Activated naive CD4-positive, alpha-beta T cell treated with anti-CD3 and anti-CD28 coated beads for 36 hours (primary cell): ENCODE data around the gene SELENOM. TPM values are rescaled to one million over a fixed set of nuclear protein-coding genes. Genes with fewer than 3 reads are reported as not detected.
A peak's percentile ranks its signal among the peaks of the same experiment; 100 is the strongest.
"Not testable (repeated sequence)": the region's sequence is repeated elsewhere in the genome, so short reads cannot be mapped to it uniquely, and the experiment has no call there.

Experiments used
- CTCF ChIA-PET: fragments of 350-600 bp; sonication (Branson Sonifier 250); formaldehyde crosslinking; loops from one replicate; lab custom pipeline; 2021; ENCODE audit warnings: antibody characterized with exemption; lab: Charles Lee
- DNase-seq: peaks from one replicate; pipeline ENCODE4 v3.0.0-alpha.2; 2020
- H3K27ac Mint-ChIP-seq: one replicate; pipeline ENCODE4 v1.8.0; 2021; ENCODE audit warnings: mild to moderate bottlenecking, mixed read lengths
- H3K27me3 Mint-ChIP-seq: one replicate; pipeline ENCODE4 v1.8.0; 2021; ENCODE audit warnings: low read depth, mixed read lengths
- H3K36me3 Mint-ChIP-seq: one replicate; pipeline ENCODE4 v1.8.0; 2021; ENCODE audit warnings: low read depth, mixed read lengths
- H3K4me1 Mint-ChIP-seq: one replicate; pipeline ENCODE4 v1.8.0; 2021; ENCODE audit warnings: low read depth, mixed read lengths
- H3K4me3 Mint-ChIP-seq: one replicate; pipeline ENCODE4 v1.8.0; 2021; ENCODE audit warnings: mild to moderate bottlenecking, moderate library complexity, mixed read lengths
- H3K9me3 Mint-ChIP-seq: one replicate; pipeline ENCODE4 v1.8.0; 2021; ENCODE audit warnings: mixed read lengths
- intact Hi-C: fragments of 100-400 bp; cut with micrococcal nuclease; formaldehyde crosslinking; loops from one replicate; pipeline ENCODE4 v1.15.1; 2023
- total RNA-seq, 2 experiments: library from RNA; stranded (reverse); gene quantifications; one replicate each; pipeline ENCODE4 v1.2.3, GENCODE V29; 2021

The SELENOM gene
- total RNA-seq, 2 experiments from 2014 or later: 9.3 to 11.0 TPM

- Mint-ChIP-seq H3K27me3 (no peaks in the 10 kb centered on the region), H3K36me3 (no peaks in the 10 kb centered on the region), H3K4me3 (no peak overlapping the region), H3K27ac (no peak overlapping the region), H3K9me3 (no peaks in the 10 kb centered on the region), H3K4me1 (no peaks in the 10 kb centered on the region)
- DNase-seq: no peak
- CTCF ChIA-PET: interaction anchor here (0.6 kb wide), 2 partner anchors 139 to 583 kb away, joined by 3 to 5 read pairs; no protein-coding TSS in a partner anchor
- intact Hi-C loops: no loop called here
Observed at GRCh38 chr22:31119026-31119717, 11.8 kb upstream of the SELENOM start.

- H3K4me1 Mint-ChIP-seq: no peaks in the 10 kb centered on the region
- H3K27me3 Mint-ChIP-seq: no peaks in the 10 kb centered on the region
- H3K36me3 Mint-ChIP-seq: no peaks in the 10 kb centered on the region
- no peaks in the 10 kb centered on the region for H3K9me3 Mint-ChIP-seq
- intact Hi-C loops: no loop called here
- CTCF ChIA-PET: interaction anchor here (0.7 kb wide), 1 partner anchor 10 kb away, joined by 4 read pairs; no protein-coding TSS in a partner anchor
- no peak overlapping the region for H3K4me3 Mint-ChIP-seq
- no peak overlapping the region for H3K27ac Mint-ChIP-seq
- no peak for DNase-seq
Observed at GRCh38 chr22:31118046-31118820, 10.9 kb upstream of the SELENOM start.

GRCh38 chr22:31112547-31113091 lies 5.3 kb upstream of the SELENOM start:
- CTCF ChIA-PET, H3K9me3 Mint-ChIP-seq, H3K4me3 Mint-ChIP-seq, DNase-seq, H3K27me3 Mint-ChIP-seq, intact Hi-C loops, H3K36me3 Mint-ChIP-seq, H3K4me1 Mint-ChIP-seq, H3K27ac Mint-ChIP-seq: not testable (repeated sequence)

- no peaks in the 10 kb centered on the region for H3K27me3 Mint-ChIP-seq
- H3K4me3 Mint-ChIP-seq: peak overlapping the region; percentile 89
- DNase-seq: no peak
- no peaks in the 10 kb centered on the region for H3K9me3 Mint-ChIP-seq
- H3K27ac Mint-ChIP-seq: peak overlapping the region; percentile 76
- peaks cover 19% of the 10 kb centered on the region for H3K4me1 Mint-ChIP-seq
- intact Hi-C loops: loop anchor here (1.0 to 5.0 kb wide), 6 partner anchors 39 to 524 kb away; partner anchors contain the start of gene LIMK2
- CTCF ChIA-PET: interaction anchor here (0.7 to 3.7 kb wide), 23 partner anchors 8 to 353 kb away, joined by 3 to 15 read pairs (median 4); partner anchors contain the start of genes LIMK2 and PLA2G3
- no peaks in the 10 kb centered on the region for H3K36me3 Mint-ChIP-seq
Observed at GRCh38 chr22:31107894-31108218, 488 bp upstream of the SELENOM start.

GRCh38 chr22:31106731-31107177 lies 614 bp downstream of the SELENOM start:
- CTCF ChIA-PET: interaction anchor here (1.1 to 3.7 kb wide), 2 partner anchors 16 to 206 kb away, joined by 3 to 15 read pairs; no protein-coding TSS in a partner anchor
- intact Hi-C loops: loop anchor here (1.0 to 5.0 kb wide), 5 partner anchors 41 to 526 kb away; partner anchors contain the start of gene LIMK2

GRCh38 chr22:31106001-31106571 lies 1.3 kb downstream of the SELENOM start:
- Mint-ChIP-seq H3K9me3 (no peaks in the 10 kb centered on the region), H3K4me3 (peak overlapping the region; percentile 20), H3K27me3 (no peaks in the 10 kb centered on the region), H3K36me3 (no peaks in the 10 kb centered on the region), H3K27ac (no peak overlapping the region), H3K4me1 (peaks cover 19% of the 10 kb centered on the region)
- intact Hi-C loops: loop anchor here (2.0 to 5.0 kb wide), 4 partner anchors 41 to 526 kb away; partner anchors contain the start of gene LIMK2
- CTCF ChIA-PET: no interaction called here
- DNase-seq: no peak

More at GRCh38 chr22:31106731-31107177, 614 bp downstream of the SELENOM start:
- Mint-ChIP-seq H3K27ac (no peak overlapping the region), H3K27me3 (no peaks in the 10 kb centered on the region), H3K9me3 (no peaks in the 10 kb centered on the region), H3K4me3 (peak overlapping the region; percentile 89), H3K4me1 (peaks cover 19% of the 10 kb centered on the region), H3K36me3 (no peaks in the 10 kb centered on the region)
- no peak for DNase-seq

GRCh38 chr22:31105282-31105929 lies 2.0 kb downstream of the SELENOM start:
- no peak for DNase-seq
- Mint-ChIP-seq H3K27ac (no peak overlapping the region), H3K36me3 (no peaks in the 10 kb centered on the region), H3K4me3 (no peak overlapping the region), H3K9me3 (no peaks in the 10 kb centered on the region), H3K27me3 (no peaks in the 10 kb centered on the region), H3K4me1 (peaks cover 19% of the 10 kb centered on the region)
- CTCF ChIA-PET: no interaction called here
- intact Hi-C loops: loop anchor here (5.0 kb wide), 2 partner anchors 42 to 527 kb away; no protein-coding TSS in a partner anchor

GRCh38 chr22:31104869-31105268 lies 2.5 kb downstream of the SELENOM start:
- Mint-ChIP-seq H3K9me3 (no peaks in the 10 kb centered on the region), H3K27me3 (no peaks in the 10 kb centered on the region), H3K4me3 (no peak overlapping the region), H3K4me1 (peaks cover 19% of the 10 kb centered on the region), H3K27ac (no peak overlapping the region), H3K36me3 (no peaks in the 10 kb centered on the region)
- intact Hi-C loops: loop anchor here (5.0 kb wide), 2 partner anchors 42 to 527 kb away; no protein-coding TSS in a partner anchor
- CTCF ChIA-PET: interaction anchor here (0.9 kb wide), 1 partner anchor 168 kb away, joined by 3 read pairs; no protein-coding TSS in a partner anchor
- no peak for DNase-seq

GRCh38 chr22:31103899-31104694 lies 3.3 kb downstream of the SELENOM start:
- Mint-ChIP-seq H3K4me1 (peaks cover 19% of the 10 kb centered on the region), H3K27me3 (no peaks in the 10 kb centered on the region), H3K4me3 (no peak overlapping the region), H3K27ac (no peak overlapping the region), H3K36me3 (no peaks in the 10 kb centered on the region), H3K9me3 (no peaks in the 10 kb centered on the region)
- CTCF ChIA-PET: interaction anchor here (0.9 to 1.4 kb wide), 2 partner anchors 21 to 169 kb away, joined by 3 read pairs; no protein-coding TSS in a partner anchor
- intact Hi-C loops: no loop called here
- no peak for DNase-seq

- intact Hi-C loops: no loop called here
- no peaks in the 10 kb centered on the region for H3K36me3 Mint-ChIP-seq
- DNase-seq: no peak
- no peak overlapping the region for H3K27ac Mint-ChIP-seq
- peaks cover 19% of the 10 kb centered on the region for H3K4me1 Mint-ChIP-seq
- H3K4me3 Mint-ChIP-seq: no peak overlapping the region
- H3K27me3 Mint-ChIP-seq: no peaks in the 10 kb centered on the region
- no peaks in the 10 kb centered on the region for H3K9me3 Mint-ChIP-seq
- CTCF ChIA-PET: interaction anchor here (1.4 kb wide), 1 partner anchor 20 kb away, joined by 3 read pairs; no protein-coding TSS in a partner anchor
Observed at GRCh38 chr22:31103111-31103510, 4.3 kb downstream of the SELENOM start.
